ENCODE data around the gene CES3. TPM values are rescaled to one million over a fixed set of nuclear protein-coding genes. Genes with fewer than 3 reads are reported as not detected.

The CES3 gene
- polyA plus RNA-seq, 1 donor (not counting 4 experiments of a cell fraction or from before 2014, with no cell fraction given): 1.5 TPM

DNA sequence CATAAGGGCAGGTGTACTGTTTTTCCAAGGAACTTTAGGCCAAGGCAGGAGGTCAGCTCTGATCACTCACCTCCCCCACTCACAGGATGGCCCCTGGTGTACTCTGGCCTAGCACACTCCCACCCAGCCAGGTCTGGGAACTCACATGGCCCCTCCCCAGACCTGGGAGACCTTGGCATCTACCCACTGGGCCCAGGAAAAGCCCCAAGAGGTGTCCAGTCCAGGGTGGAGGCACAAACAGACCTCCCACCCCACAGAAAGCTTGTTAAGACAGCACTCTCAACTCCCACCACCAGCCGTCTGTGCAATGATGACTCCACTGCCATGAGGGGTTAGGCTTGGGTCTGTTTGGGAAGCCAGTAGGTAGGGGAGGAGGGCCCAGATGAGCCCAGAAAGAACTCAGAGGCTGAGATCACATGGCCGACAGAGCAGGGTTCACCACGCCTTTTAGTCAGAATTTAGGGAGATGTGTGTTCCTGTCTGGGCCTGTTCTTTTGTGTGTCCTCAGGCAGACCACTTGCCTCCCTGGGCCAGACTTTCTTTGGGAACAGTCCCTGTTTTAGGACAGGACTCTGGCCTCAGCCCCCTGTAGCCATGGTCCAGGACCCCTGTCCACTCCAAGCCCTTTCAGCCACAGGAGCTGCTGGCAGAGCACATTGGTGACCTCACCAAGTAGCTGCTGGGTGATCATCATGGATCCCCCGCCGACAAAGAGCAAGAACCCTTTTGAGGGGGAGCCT, 55.8 kb downstream of the CES3 start:
- H3K4me1 ChIP-seq (ENCODE audit: control insufficient read depth, extremely low read depth, insufficient read depth, low read length): peaks cover 13% of the 10 kb centered on the region
- FAIRE-seq (no peak), DNase-seq (ENCODE audit: low read depth, low spot score) (no peak)
- H3K36me3 ChIP-seq (ENCODE audit: control insufficient read depth in 2 of 2, extremely low read depth in 1 of 2, insufficient read depth in 2 of 2, low read length in 2 of 2): no peaks in the 10 kb centered on the region
- TF ChIP-seq EZH2 (IDR thresholded peaks at IDR 0.05; ENCODE audit: low read length): no peak
- TF ChIP-seq, protein P1, sequence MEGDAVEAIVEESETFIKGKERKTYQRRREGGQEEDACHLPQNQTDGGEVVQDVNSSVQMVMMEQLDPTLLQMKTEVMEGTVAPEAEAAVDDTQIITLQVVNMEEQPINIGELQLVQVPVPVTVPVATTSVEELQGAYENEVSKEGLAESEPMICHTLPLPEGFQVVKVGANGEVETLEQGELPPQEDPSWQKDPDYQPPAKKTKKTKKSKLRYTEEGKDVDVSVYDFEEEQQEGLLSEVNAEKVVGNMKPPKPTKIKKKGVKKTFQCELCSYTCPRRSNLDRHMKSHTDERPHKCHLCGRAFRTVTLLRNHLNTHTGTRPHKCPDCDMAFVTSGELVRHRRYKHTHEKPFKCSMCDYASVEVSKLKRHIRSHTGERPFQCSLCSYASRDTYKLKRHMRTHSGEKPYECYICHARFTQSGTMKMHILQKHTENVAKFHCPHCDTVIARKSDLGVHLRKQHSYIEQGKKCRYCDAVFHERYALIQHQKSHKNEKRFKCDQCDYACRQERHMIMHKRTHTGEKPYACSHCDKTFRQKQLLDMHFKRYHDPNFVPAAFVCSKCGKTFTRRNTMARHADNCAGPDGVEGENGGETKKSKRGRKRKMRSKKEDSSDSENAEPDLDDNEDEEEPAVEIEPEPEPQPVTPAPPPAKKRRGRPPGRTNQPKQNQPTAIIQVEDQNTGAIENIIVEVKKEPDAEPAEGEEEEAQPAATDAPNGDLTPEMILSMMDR (optimal IDR thresholded peaks at IDR 0.05 in 1 of 3, IDR thresholded peaks at IDR 0.05 in 1 of 3, conservative IDR thresholded peaks at IDR 0.05 in 1 of 3; ENCODE audit: extremely low read depth in 1 of 3, insufficient read depth in 2 of 3, low read length in 3 of 3): no peak
- H3K4me2 ChIP-seq (ENCODE audit: control insufficient read depth, extremely low read depth, insufficient read depth, low read depth, low read length): peak overlapping the region; percentile 22
- dilution Hi-C loops (cut with MboI; ENCODE audit: extremely low pct_ligation_motif_present, low sequenced_read_pairs): no loop called here
- no peak overlapping the region for H3K4me3 ChIP-seq (ENCODE audit: control insufficient read depth in 2 of 3, extremely low read depth in 1 of 3, insufficient read depth in 2 of 3, low read depth in 1 of 3, low read length in 3 of 3)
- H3K27ac ChIP-seq (ENCODE audit: control insufficient read depth, insufficient read depth, low read length): no peak overlapping the region
- H3K9me1 ChIP-seq (ENCODE audit: control insufficient read depth, extremely low read depth, insufficient read depth, low read length): no peaks in the 10 kb centered on the region
- no peaks in the 10 kb centered on the region for H3K79me2 ChIP-seq (ENCODE audit: control insufficient read depth, insufficient read depth, low read length)
- peak overlapping the region; percentile 83 for H2AFZ ChIP-seq (ENCODE audit: control insufficient read depth, low read length)
- no peaks in the 10 kb centered on the region for H3K9me3 ChIP-seq (ENCODE audit: control insufficient read depth, low read depth, low read length)
- H4K20me1 ChIP-seq (ENCODE audit: control insufficient read depth, extremely low read depth, insufficient read depth, low read length): no peaks in the 10 kb centered on the region
- peaks cover 10% of the 10 kb centered on the region for H3K27me3 ChIP-seq (ENCODE audit: control insufficient read depth, extremely low read depth, insufficient read depth, low read length)
- no peak overlapping the region for H3K9ac ChIP-seq (ENCODE audit: control insufficient read depth, extremely low read depth, insufficient read depth, low read length)

DNA sequence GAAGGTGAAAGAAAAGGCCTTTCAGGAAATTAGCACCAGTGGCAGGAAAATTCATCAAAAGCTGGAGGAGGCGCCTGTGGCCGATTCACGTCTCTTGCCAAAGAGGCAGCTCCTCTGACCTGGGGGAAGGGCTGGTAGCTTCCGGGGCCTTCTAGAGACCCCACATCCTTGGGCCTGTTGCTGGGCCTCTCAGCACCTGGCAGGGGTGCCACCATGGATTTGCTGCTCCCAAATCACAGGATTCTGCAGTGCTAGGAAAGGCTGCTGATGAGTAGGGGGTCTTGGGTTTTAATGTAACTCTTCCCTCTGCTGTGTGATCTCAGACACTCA, 56.3 kb downstream of the CES3 start:
- TF ChIP-seq, protein P1 (optimal IDR thresholded peaks at IDR 0.05 in 1 of 3, IDR thresholded peaks at IDR 0.05 in 1 of 3, conservative IDR thresholded peaks at IDR 0.05 in 1 of 3; ENCODE audit: extremely low read depth in 1 of 3, insufficient read depth in 2 of 3, low read length in 3 of 3): no peak
- TF ChIP-seq EZH2 (IDR thresholded peaks at IDR 0.05; ENCODE audit: low read length): no peak
- dilution Hi-C loops (cut with MboI; ENCODE audit: extremely low pct_ligation_motif_present, low sequenced_read_pairs): no loop called here
- no peak for FAIRE-seq

More for the DNA sequence above, 56.3 kb downstream of the CES3 start:
- H3K4me1 ChIP-seq (ENCODE audit: control insufficient read depth, extremely low read depth, insufficient read depth, low read length): peaks cover 13% of the 10 kb centered on the region
- no peaks in the 10 kb centered on the region for H3K79me2 ChIP-seq (ENCODE audit: control insufficient read depth, insufficient read depth, low read length)
- no peak overlapping the region for H3K9ac ChIP-seq (ENCODE audit: control insufficient read depth, extremely low read depth, insufficient read depth, low read length)
- no peak overlapping the region for H3K4me3 ChIP-seq (ENCODE audit: control insufficient read depth in 2 of 3, extremely low read depth in 1 of 3, insufficient read depth in 2 of 3, low read depth in 1 of 3, low read length in 3 of 3)
- no peaks in the 10 kb centered on the region for H3K9me3 ChIP-seq (ENCODE audit: control insufficient read depth, low read depth, low read length)
- H3K27me3 ChIP-seq (ENCODE audit: control insufficient read depth, extremely low read depth, insufficient read depth, low read length): peaks cover 10% of the 10 kb centered on the region
- H3K36me3 ChIP-seq (ENCODE audit: control insufficient read depth in 2 of 2, extremely low read depth in 1 of 2, insufficient read depth in 2 of 2, low read length in 2 of 2): no peaks in the 10 kb centered on the region
- H4K20me1 ChIP-seq (ENCODE audit: control insufficient read depth, extremely low read depth, insufficient read depth, low read length): no peaks in the 10 kb centered on the region
- H3K9me1 ChIP-seq (ENCODE audit: control insufficient read depth, extremely low read depth, insufficient read depth, low read length): no peaks in the 10 kb centered on the region
- H3K27ac ChIP-seq (ENCODE audit: control insufficient read depth, insufficient read depth, low read length): no peak overlapping the region
- DNase-seq (ENCODE audit: low read depth, low spot score): no peak
- H2AFZ ChIP-seq (ENCODE audit: control insufficient read depth, low read length): no peak overlapping the region
- H3K4me2 ChIP-seq (ENCODE audit: control insufficient read depth, extremely low read depth, insufficient read depth, low read depth, low read length): no peak overlapping the region

Data from keratinocyte (primary cell).